Thyroid gland (tissue), 4 donors: ENCODE measurements around the gene KASH5. TPM values are rescaled to one million over a fixed set of nuclear protein-coding genes. Genes with fewer than 3 reads are reported as not detected.

ENCODE experiments used
- DNase-seq, 2 donors: peaks; one replicate each; pipeline ENCODE4 v3.0.0-alpha.2; 2019
- H3K27ac ChIP-seq, 3 donors: fragments of 200-600 bp; sonication (generic); 1 replicate in 2 of 3; 2 replicates in 1 of 3; pipeline ENCODE4 v1.5.1; 2016 to 2019; ENCODE audit warnings: mild to moderate bottlenecking in 1 of 3, moderate library complexity in 1 of 3
- H3K27me3 ChIP-seq: fragments of 200-600 bp; sonication (generic); one replicate; pipeline ENCODE4 v1.5.1; 2019
- H3K36me3 ChIP-seq, 2 donors: fragments of 200-600 bp; sonication (generic); one replicate each; pipeline ENCODE4 v1.5.1; 2016 to 2019
- H3K4me1 ChIP-seq, 2 donors: fragments of 200-600 bp; sonication (generic); one replicate each; pipeline ENCODE4 v1.5.1; 2017 to 2019
- H3K4me3 ChIP-seq, 3 donors: fragments of 200-600 bp; sonication (generic); replicated peaks in 1 of 3; 1 replicate in 2 of 3; 2 replicates in 1 of 3; pipeline ENCODE4 v1.5.1; 2016; ENCODE audit warnings: mild to moderate bottlenecking in 1 of 3
- H3K9me3 ChIP-seq: fragments of 200-600 bp; sonication (generic); one replicate; pipeline ENCODE4 v1.5.1; 2017
- POLR2A ChIP-seq, 2 donors: fragments of 450-650 bp; IDR thresholded peaks; one replicate each; pipeline ENCODE4 v1.6.1; 2017; ENCODE audit warnings: antibody characterized with exemption in 2 of 2, mild to moderate bottlenecking in 2 of 2, moderate library complexity in 1 of 2
- WGBS, 2 donors: methylation state at CpG; one replicate each; pipeline ENCODE4 v1.1.5; 2017; 5-methylcytosine and 5-hydroxymethylcytosine counted together
- intact Hi-C: fragments of 100-400 bp; cut with DNase I; formaldehyde crosslinking; loops from one replicate; pipeline ENCODE4 v1.15.1; 2023
- total RNA-seq, 4 donors: library from RNA; depleted of rRNA; stranded (reverse); fragments of >200 nt; gene quantifications; one replicate each; pipeline ENCODE4 v1.2.3, GENCODE V29; 2016
- TF ChIP-seq, protein P1 (sequence below), 6 experiments: fragments of 200-600 bp in 3 of 6; fragments of 450-650 bp in 3 of 6; sonication (generic) in 3 of 6; IDR thresholded peaks; one replicate each; pipeline ENCODE4 v1.5.1; 2016 to 2019; ENCODE audit warnings: antibody characterized with exemption in 6 of 6, mild to moderate bottlenecking in 2 of 6, inconsistent platforms in 1 of 6, moderate library complexity in 1 of 6

The KASH5 gene, protein sequence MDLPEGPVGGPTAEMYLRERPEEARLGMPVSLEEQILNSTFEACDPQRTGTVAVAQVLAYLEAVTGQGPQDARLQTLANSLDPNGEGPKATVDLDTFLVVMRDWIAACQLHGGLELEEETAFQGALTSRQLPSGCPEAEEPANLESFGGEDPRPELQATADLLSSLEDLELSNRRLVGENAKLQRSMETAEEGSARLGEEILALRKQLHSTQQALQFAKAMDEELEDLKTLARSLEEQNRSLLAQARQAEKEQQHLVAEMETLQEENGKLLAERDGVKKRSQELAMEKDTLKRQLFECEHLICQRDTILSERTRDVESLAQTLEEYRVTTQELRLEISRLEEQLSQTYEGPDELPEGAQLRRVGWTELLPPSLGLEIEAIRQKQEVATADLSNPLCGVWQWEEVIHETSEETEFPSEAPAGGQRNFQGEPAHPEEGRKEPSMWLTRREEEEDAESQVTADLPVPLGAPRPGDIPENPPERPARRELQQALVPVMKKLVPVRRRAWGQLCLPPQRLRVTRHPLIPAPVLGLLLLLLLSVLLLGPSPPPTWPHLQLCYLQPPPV
- 1 to 10 TPM in 1 of 4 donors, not detected in 3; 1.3 TPM for total RNA-seq

DNA sequence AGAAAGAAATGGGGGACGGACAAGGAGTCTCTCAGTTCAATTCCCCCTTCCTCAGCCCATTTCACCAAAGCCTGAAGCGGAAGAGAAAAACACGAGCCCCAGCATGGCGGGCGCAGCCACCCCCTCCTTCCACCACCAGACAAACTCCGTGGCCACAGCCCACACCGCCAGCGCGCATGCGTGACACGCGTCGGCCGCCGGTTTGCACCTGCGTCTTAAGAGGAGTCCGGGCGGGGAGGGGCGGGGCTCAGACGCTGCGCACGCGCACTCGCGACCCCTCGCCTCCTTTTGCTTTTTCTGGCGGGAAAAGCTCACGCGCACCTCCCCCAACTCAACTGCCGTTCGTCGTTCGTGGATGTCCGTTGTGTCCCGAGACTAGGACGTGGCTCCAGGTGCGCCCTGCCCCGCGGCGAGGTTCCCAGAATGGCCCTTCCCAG, at the start of gene KASH5:
Gene KASH5 (plus strand): TSS at position 314 of the 437 bp plus-strand sequence. CDS start 2,635 bp downstream, outside the sequence.
- TF ChIP-seq POLR2A (IDR thresholded peaks at IDR 0.05) = no peak
- TF ChIP-seq, protein P1, sequence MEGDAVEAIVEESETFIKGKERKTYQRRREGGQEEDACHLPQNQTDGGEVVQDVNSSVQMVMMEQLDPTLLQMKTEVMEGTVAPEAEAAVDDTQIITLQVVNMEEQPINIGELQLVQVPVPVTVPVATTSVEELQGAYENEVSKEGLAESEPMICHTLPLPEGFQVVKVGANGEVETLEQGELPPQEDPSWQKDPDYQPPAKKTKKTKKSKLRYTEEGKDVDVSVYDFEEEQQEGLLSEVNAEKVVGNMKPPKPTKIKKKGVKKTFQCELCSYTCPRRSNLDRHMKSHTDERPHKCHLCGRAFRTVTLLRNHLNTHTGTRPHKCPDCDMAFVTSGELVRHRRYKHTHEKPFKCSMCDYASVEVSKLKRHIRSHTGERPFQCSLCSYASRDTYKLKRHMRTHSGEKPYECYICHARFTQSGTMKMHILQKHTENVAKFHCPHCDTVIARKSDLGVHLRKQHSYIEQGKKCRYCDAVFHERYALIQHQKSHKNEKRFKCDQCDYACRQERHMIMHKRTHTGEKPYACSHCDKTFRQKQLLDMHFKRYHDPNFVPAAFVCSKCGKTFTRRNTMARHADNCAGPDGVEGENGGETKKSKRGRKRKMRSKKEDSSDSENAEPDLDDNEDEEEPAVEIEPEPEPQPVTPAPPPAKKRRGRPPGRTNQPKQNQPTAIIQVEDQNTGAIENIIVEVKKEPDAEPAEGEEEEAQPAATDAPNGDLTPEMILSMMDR (IDR thresholded peaks at IDR 0.05) = no peak
- H3K36me3 ChIP-seq = no peaks in the 10 kb centered on the region
- DNase-seq = peak; percentile 68 to 83
- WGBS, 2 donors = 44 to 55% methylated on average over 34 to 37 of the region's 40 CpGs
- no peaks in the 10 kb centered on the region for H3K9me3 ChIP-seq
- intact Hi-C loops = no loop called here
- H3K4me1 ChIP-seq = no peaks in the 10 kb centered on the region
- no peak within 1 kb of the TSS for H3K27ac ChIP-seq
- no peaks in the 10 kb centered on the region for H3K27me3 ChIP-seq
- no peak within 1 kb of the TSS for H3K4me3 ChIP-seq

DNA sequence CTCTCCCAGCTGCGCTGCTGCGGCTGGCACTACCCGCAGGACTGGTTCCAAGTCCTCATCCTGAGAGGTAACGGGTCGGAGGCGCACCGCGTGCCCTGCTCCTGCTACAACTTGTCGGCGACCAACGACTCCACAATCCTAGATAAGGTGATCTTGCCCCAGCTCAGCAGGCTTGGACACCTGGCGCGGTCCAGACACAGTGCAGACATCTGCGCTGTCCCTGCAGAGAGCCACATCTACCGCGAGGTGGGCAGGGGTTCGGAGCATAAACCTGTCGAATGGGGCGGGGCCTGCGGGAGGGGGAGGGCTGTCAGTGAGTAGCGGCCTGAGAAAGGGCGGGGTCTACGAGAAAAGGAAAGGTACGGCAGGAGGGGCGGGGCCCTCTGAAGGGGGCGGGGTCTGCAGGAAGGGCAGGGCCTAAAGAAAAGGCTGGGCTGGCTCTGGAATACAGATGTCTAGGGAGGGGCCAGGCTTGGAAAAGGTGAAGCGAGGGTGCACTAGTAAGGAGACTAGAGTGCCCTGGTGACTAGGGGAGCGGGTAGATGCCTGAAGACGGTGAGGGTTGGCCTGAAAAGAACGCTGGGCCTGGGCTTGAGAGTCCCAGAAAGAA, 49.3 kb upstream of the KASH5 start:
- intact Hi-C loops = no loop called here
- peaks cover 19 to 20% of the 10 kb centered on the region in 2 donors for H3K4me1 ChIP-seq
- peak overlapping the region in 1 of 3 donors; percentile 10 for H3K27ac ChIP-seq

DNA sequence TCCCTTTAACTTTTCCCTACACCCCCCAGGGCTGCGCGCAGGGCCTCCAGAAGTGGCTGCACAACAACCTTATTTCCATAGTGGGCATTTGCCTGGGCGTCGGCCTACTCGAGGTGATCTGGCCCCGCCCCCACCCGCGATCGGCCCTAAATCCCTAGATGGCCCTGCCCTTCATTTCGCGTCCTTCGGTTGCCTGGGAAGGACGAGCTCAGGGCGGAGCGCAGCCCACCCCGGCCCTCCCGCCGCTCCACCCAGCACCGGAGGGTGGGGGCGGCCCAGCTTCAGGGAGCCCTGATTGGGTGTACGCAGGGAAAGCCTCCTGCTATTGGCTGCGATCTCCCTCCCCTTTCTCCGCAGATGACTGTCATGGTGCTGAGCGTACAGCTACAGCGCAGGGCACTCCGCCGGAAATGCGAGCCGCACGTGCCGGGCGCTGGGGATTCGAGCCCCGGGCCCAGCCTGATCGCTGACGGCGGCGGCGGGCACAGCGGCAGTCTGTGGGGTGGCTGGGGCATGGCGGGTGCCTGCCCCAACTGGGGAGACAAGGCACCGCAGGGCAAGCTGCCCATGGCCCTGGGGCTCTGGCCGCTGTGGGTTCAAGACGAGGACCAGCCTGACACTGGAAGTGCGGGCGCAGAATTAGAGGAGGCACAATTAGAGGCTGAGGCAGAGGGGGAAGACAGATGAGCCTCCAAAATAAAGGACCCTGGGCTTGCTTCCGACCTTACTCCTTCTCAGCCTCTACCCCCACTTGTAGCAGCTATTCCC, 48.6 kb upstream of the KASH5 start:
- Histone ChIP-seq H3K4me1 (peaks cover 19 to 20% of the 10 kb centered on the region in 2 donors), H3K4me3 (peak overlapping the region in 1 of 3 donors; percentile 28), H3K27ac (peak overlapping the region; percentile 58 to 81 (median 69)), H3K27me3 (no peaks in the 10 kb centered on the region), H3K36me3 (peaks cover 4 to 7% of the 10 kb centered on the region in 2 donors), H3K9me3 (no peaks in the 10 kb centered on the region)
- intact Hi-C loops = no loop called here
- DNase-seq = peak; percentile 82 to 85
- 6 to 27% methylated on average over 12 to 40 of the region's 47 CpGs for WGBS, 2 donors
- TF ChIP-seq, protein P1 (IDR thresholded peaks at IDR 0.05) = peak in 1 of 6 experiments; percentile 4
- TF ChIP-seq POLR2A (IDR thresholded peaks at IDR 0.05) = peak in 1 of 2 donors; percentile 53

More for the DNA sequence above, 49.3 kb upstream of the KASH5 start:
- WGBS, 2 donors = 3 to 18% methylated on average over 21 to 27 of the region's 30 CpGs
- H3K9me3 ChIP-seq = no peaks in the 10 kb centered on the region
- H3K4me3 ChIP-seq = peak overlapping the region in 1 of 3 donors; percentile 24
- no peak for TF ChIP-seq POLR2A (IDR thresholded peaks at IDR 0.05)
- peaks cover 0 to 7% of the 10 kb centered on the region in 2 donors for H3K36me3 ChIP-seq
- peak; percentile 86 to 88 for DNase-seq
- H3K27me3 ChIP-seq = no peaks in the 10 kb centered on the region

DNA sequence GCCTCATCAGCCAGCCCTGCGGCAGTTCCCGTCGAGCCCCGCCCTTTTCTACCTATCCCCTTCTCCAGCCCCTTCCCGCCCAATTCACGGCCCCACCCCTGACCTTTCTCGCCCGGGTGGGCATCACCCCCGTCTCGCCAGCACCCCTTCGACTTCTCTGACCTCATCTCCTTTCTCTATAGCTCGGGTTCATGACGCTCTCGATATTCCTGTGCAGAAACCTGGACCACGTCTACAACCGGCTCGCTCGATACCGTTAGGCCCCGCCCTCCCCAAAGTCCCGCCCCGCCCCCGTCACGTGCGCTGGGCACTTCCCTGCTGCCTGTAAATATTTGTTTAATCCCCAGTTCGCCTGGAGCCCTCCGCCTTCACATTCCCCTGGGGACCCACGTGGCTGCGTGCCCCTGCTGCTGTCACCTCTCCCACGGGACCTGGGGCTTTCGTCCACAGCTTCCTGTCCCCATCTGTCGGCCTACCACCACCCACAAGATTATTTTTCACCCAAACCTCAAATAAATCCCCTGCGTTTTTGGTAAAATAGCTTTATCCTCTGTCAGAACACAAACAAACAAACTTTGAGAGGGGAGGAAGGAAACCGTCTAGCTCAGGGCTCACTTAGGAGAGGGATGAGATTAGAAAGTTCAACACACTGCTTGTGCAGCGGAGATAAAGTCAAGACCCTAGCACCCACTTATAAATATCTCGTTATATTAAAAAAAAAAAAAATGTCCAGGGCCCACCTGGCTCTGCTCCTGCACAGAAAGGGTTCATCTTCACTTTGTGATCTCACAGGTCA, 47.8 kb upstream of the KASH5 start:
- H3K36me3 ChIP-seq = peaks cover 4 to 7% of the 10 kb centered on the region in 2 donors
- TF ChIP-seq, protein P1 (IDR thresholded peaks at IDR 0.05) = no peak
- no peak for TF ChIP-seq POLR2A (IDR thresholded peaks at IDR 0.05)
- peaks cover 19 to 20% of the 10 kb centered on the region in 2 donors for H3K4me1 ChIP-seq
- H3K27me3 ChIP-seq = no peaks in the 10 kb centered on the region
- H3K27ac ChIP-seq = peak overlapping the region; percentile 58 to 81 (median 69)
- no peaks in the 10 kb centered on the region for H3K9me3 ChIP-seq
- intact Hi-C loops = no loop called here
- H3K4me3 ChIP-seq = peak overlapping the region in 1 of 3 donors; percentile 28
- peak; percentile 57 to 60 for DNase-seq
- 21 to 29% methylated on average over 36 of the region's 36 CpGs for WGBS, 2 donors
